ENCODE results near the gene VGF. TPM values are rescaled to one million over a fixed set of nuclear protein-coding genes. Genes with fewer than 3 reads are reported as not detected.

The VGF gene
- total and polyA plus RNA-seq, 2 donors (not counting 3 experiments of a cell fraction or from before 2014, with no cell fraction given) = 0.03 TPM; not detected in 1

DNA sequence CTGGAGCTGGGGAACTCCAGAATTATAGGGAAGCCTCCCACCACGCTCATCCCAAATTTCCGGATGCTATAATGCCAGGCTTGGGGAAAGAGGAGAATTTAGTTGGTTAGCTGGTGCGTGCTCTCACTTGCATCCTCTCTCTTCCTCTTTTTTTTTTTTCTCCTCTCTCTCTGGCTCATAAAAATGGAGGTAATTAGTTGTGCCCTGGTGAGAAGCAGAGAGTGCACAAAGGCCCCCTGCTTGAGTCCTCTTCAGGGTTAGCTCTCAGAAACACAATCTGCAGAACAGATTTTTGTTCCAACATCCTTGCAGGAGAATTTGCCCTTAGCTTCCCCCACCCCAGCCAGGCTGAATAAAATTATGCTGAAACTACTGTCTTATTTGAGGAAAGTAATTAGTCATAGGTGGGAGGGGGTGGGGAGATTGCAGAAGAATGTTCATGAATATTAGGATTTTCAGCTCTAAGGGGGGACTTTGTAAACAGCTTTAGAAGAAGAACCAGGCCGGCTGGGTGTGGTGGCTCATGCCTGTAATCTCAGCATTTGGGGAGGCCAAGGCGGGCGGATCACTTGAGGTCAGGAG is 30.9 kb downstream of the VGF start:
- peaks cover 57% of the 10 kb centered on the region for H3K4me1 ChIP-seq (ENCODE audit: control insufficient read depth, extremely low read depth, insufficient read depth, low read length)
- peak; percentile 63 for TF ChIP-seq POLR2A (IDR thresholded peaks at IDR 0.05; ENCODE audit: low read depth, low read length)
- TF ChIP-seq, protein P1, sequence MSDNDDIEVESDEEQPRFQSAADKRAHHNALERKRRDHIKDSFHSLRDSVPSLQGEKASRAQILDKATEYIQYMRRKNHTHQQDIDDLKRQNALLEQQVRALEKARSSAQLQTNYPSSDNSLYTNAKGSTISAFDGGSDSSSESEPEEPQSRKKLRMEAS (IDR thresholded peaks at IDR 0.05; ENCODE audit: insufficient read depth, insufficient read length) = no peak
- TF ChIP-seq FOS (IDR thresholded peaks at IDR 0.05; ENCODE audit: borderline replicate concordance, insufficient read depth, low read length) = peak; percentile 10
- no peaks in the 10 kb centered on the region for H3K27me3 ChIP-seq (ENCODE audit: control insufficient read depth in 2 of 2, insufficient read depth in 2 of 2, low read length in 2 of 2)
- no peak overlapping the region for H2AFZ ChIP-seq (ENCODE audit: low read depth, low read length)
- H3K9me1 ChIP-seq (replicated peaks; ENCODE audit: control insufficient read depth, extremely low read depth, insufficient read depth, low read length) = no peaks in the 10 kb centered on the region
- H3K79me2 ChIP-seq (ENCODE audit: control insufficient read depth, insufficient read depth, low read length) = peaks cover 22% of the 10 kb centered on the region
- intact Hi-C loops (cut with micrococcal nuclease) (no loop called here), dilution Hi-C loops (cut with MboI; ENCODE audit: extremely low pct_ligation_motif_present, low sequenced_read_pairs) (no loop called here)
- no TSS peak for BruUV-seq (replicated peaks)
- H3K36me3 ChIP-seq (ENCODE audit: control insufficient read depth in 2 of 2, extremely low read depth in 1 of 2, insufficient read depth in 2 of 2, low read length in 2 of 2) = peaks cover 35 to 60% of the 10 kb centered on the region in 2 experiments
- ChIA-PET CTCF (interaction anchor here (0.7 to 3.2 kb wide), 5 partner anchors 9 to 148 kb away, joined by 3 to 12 read pairs (median 7); no protein-coding TSS in a partner anchor), POLR2A (interaction anchor here (0.6 to 5.5 kb wide), 9 partner anchors 12 to 56 kb away, joined by 3 to 26 read pairs (median 6); partner anchors contain the start of gene TRIM56)
- no peak overlapping the region for H3K9ac ChIP-seq (replicated peaks; ENCODE audit: extremely low read depth, insufficient read depth, low read length)
- FAIRE-seq (peak; percentile 8), DNase-seq (ENCODE audit: low read depth, low spot score) (peak; percentile 40)
- H3K4me2 ChIP-seq (ENCODE audit: insufficient read depth, low read length) = peak overlapping the region; percentile 14
- no peaks in the 10 kb centered on the region for H3K9me3 ChIP-seq (replicated peaks; ENCODE audit: control insufficient read depth, insufficient read depth, low read length)
- H3K27ac ChIP-seq (ENCODE audit: insufficient read depth, low read depth, low read length) = no peak overlapping the region
- peak overlapping the region in 1 of 3 experiments; percentile 7 for H3K4me3 ChIP-seq (replicated peaks in 1 of 3; ENCODE audit: insufficient read depth in 1 of 3, low read depth in 1 of 3, low read length in 3 of 3)
- H4K20me1 ChIP-seq (replicated peaks; ENCODE audit: control insufficient read depth, extremely low read depth, insufficient read depth, low read length) = no peaks in the 10 kb centered on the region

DNA sequence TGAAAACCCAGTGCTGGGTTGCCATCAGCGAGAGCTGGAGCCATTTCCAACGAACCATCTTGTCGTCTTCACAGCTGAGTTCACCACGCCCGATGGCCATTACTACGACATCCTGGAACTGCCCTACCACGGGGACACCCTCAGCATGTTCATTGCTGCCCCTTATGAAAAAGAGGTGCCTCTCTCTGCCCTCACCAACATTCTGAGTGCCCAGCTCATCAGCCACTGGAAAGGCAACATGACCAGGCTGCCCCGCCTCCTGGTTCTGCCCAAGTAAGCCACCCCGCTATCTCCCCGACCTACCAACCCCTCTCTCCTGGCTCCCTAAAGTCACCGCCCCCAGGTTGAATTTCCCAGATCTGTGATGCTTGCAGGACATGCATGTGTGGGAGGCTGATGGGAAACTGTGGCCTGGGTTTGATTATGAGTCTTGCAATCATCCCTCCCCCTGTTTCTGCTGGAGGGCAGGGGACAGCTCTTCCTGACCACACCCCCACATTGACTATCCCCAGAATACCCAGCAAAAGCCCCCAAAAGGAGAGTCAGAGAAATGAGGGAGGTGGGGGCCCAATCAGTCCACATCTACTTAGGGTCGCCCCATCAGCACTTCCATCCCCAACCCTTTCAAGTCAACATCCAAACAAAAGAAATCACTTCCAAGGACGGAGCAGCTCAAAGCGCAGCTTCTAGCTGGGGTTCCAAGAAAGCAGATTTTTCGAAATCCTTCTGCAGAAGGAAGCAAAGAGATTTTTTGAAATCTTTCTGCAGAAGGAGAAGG is 31.6 kb downstream of the VGF start:
- peak overlapping the region; percentile 14 for H3K4me2 ChIP-seq (ENCODE audit: insufficient read depth, low read length)
- H3K27ac ChIP-seq (ENCODE audit: insufficient read depth, low read depth, low read length) = no peak overlapping the region
- H3K9ac ChIP-seq (replicated peaks; ENCODE audit: extremely low read depth, insufficient read depth, low read length) = no peak overlapping the region
- no peak for FAIRE-seq
- no peaks in the 10 kb centered on the region for H3K9me1 ChIP-seq (replicated peaks; ENCODE audit: control insufficient read depth, extremely low read depth, insufficient read depth, low read length)
- no peaks in the 10 kb centered on the region for H4K20me1 ChIP-seq (replicated peaks; ENCODE audit: control insufficient read depth, extremely low read depth, insufficient read depth, low read length)
- peaks cover 57% of the 10 kb centered on the region for H3K4me1 ChIP-seq (ENCODE audit: control insufficient read depth, extremely low read depth, insufficient read depth, low read length)
- no peak for DNase-seq (ENCODE audit: low read depth, low spot score)
- ChIA-PET CTCF (interaction anchor here (0.9 to 3.2 kb wide), 6 partner anchors 10 to 59 kb away, joined by 3 to 12 read pairs (median 6); no protein-coding TSS in a partner anchor), POLR2A (interaction anchor here (0.6 to 5.5 kb wide), 12 partner anchors 11 to 244 kb away, joined by 3 to 26 read pairs (median 6); partner anchors contain the start of genes TRIM56 and UFSP1)
- no peak overlapping the region for H2AFZ ChIP-seq (ENCODE audit: low read depth, low read length)
- dilution Hi-C loops (cut with MboI; ENCODE audit: extremely low pct_ligation_motif_present, low sequenced_read_pairs) = no loop called here
- H3K79me2 ChIP-seq (ENCODE audit: control insufficient read depth, insufficient read depth, low read length) = peaks cover 26% of the 10 kb centered on the region
- no peaks in the 10 kb centered on the region for H3K9me3 ChIP-seq (replicated peaks; ENCODE audit: control insufficient read depth, insufficient read depth, low read length)
- H3K4me3 ChIP-seq (replicated peaks in 1 of 3; ENCODE audit: insufficient read depth in 1 of 3, low read depth in 1 of 3, low read length in 3 of 3) = peak overlapping the region in 1 of 3 experiments; percentile 7
- peaks cover 35 to 60% of the 10 kb centered on the region in 2 experiments for H3K36me3 ChIP-seq (ENCODE audit: control insufficient read depth in 2 of 2, extremely low read depth in 1 of 2, insufficient read depth in 2 of 2, low read length in 2 of 2)
- BruUV-seq (replicated peaks) = no TSS peak
- H3K27me3 ChIP-seq (ENCODE audit: control insufficient read depth in 2 of 2, insufficient read depth in 2 of 2, low read length in 2 of 2) = no peaks in the 10 kb centered on the region
- TF ChIP-seq GATA2 (IDR thresholded peaks at IDR 0.05; ENCODE audit: insufficient read depth, insufficient read length, low read depth, low read length) (no peak), POLR2AphosphoS5 (IDR thresholded peaks at IDR 0.05; ENCODE audit: insufficient read depth, low read depth, low read length) (peak; percentile 97), JUN (IDR thresholded peaks at IDR 0.05; ENCODE audit: borderline replicate concordance, insufficient read depth, insufficient read length, low read depth) (no peak), FOS (IDR thresholded peaks at IDR 0.05; ENCODE audit: borderline replicate concordance, insufficient read depth, low read length) (no peak), MYC (IDR thresholded peaks at IDR 0.05; ENCODE audit: low read depth, low read length) (no peak), POLR2A (IDR thresholded peaks at IDR 0.05; ENCODE audit: low read depth, low read length) (peak; percentile 91)
- TF ChIP-seq, protein P2, sequence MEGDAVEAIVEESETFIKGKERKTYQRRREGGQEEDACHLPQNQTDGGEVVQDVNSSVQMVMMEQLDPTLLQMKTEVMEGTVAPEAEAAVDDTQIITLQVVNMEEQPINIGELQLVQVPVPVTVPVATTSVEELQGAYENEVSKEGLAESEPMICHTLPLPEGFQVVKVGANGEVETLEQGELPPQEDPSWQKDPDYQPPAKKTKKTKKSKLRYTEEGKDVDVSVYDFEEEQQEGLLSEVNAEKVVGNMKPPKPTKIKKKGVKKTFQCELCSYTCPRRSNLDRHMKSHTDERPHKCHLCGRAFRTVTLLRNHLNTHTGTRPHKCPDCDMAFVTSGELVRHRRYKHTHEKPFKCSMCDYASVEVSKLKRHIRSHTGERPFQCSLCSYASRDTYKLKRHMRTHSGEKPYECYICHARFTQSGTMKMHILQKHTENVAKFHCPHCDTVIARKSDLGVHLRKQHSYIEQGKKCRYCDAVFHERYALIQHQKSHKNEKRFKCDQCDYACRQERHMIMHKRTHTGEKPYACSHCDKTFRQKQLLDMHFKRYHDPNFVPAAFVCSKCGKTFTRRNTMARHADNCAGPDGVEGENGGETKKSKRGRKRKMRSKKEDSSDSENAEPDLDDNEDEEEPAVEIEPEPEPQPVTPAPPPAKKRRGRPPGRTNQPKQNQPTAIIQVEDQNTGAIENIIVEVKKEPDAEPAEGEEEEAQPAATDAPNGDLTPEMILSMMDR (IDR thresholded peaks at IDR 0.05; ENCODE audit: extremely low read depth in 1 of 2, insufficient read depth in 1 of 2, low read depth in 1 of 2, low read length in 2 of 2) = no peak
- TF ChIP-seq, protein P1 (IDR thresholded peaks at IDR 0.05; ENCODE audit: insufficient read depth, insufficient read length) = no peak
- intact Hi-C loops (cut with micrococcal nuclease) = no loop called here

Measured in endothelial cell of umbilical vein (primary cell).